ENCODE results near the gene TEX36. TPM values are rescaled to one million over a fixed set of nuclear protein-coding genes. Genes with fewer than 3 reads are reported as not detected.

The TEX36 gene
- total and polyA plus RNA-seq, 2 of the 13 experiments (the other 11 are each of a cell fraction or from before 2014, with no cell fraction given): not detected

GRCh38 chr10:125727436-125727835, 44.5 kb upstream of the TEX36 start:
- FAIRE-seq: no peak
- H3K27me3 ChIP-seq (ENCODE audit: control insufficient read depth in 1 of 2, insufficient read depth in 2 of 2, low read length in 2 of 2): no peaks in the 10 kb centered on the region
- H3K36me3 ChIP-seq (replicated peaks in 1 of 2; ENCODE audit: control insufficient read depth in 1 of 2, insufficient read depth in 2 of 2, low read length in 2 of 2): peaks cover 18 to 92% of the 10 kb centered on the region in 2 experiments
- no peak for DNase-seq (ENCODE audit: low spot score)
- intact Hi-C loops (cut with micrococcal nuclease; ENCODE audit: unreplicated experiment): no loop called here
- H3K4me3 ChIP-seq (replicated peaks in 1 of 3; ENCODE audit: insufficient read depth in 1 of 3, low read depth in 2 of 3, low read length in 3 of 3): no peak overlapping the region
- H2AFZ ChIP-seq (ENCODE audit: low read length): no peak overlapping the region
- in situ Hi-C loops (cut with HindIII; ENCODE audit: extremely low pct_ligation_motif_present, low pct_unique_long_range_greater_than_20kb): no loop called here
- no peak for ATAC-seq
- no peaks in the 10 kb centered on the region for H3K79me2 ChIP-seq (ENCODE audit: insufficient read depth, low read length)
- H4K20me1 ChIP-seq (ENCODE audit: insufficient read depth, low read length): no peaks in the 10 kb centered on the region
- WGBS (ENCODE audit: low lambda C conversion rate): 60% methylated on average over 3 of the region's 3 CpGs
- CTCF ChIA-PET (ENCODE audit: low intra/inter-chr PET ratio, low total read pairs): no interaction called here
- no peak overlapping the region for H3K4me2 ChIP-seq (ENCODE audit: low read depth, low read length)
- no peak overlapping the region for H3K27ac ChIP-seq (ENCODE audit: extremely low read length, insufficient read depth, low read length)
- no peak overlapping the region for H3K9ac ChIP-seq (ENCODE audit: insufficient read depth, low read depth, low read length)
- POLR2A ChIA-PET: no interaction called here
- no peaks in the 10 kb centered on the region for H3K9me3 ChIP-seq (ENCODE audit: low read length)
- TF ChIP-seq GRHL1 (CRISPR knock-in tag; conservative IDR thresholded peaks at IDR 0.05) (no peak), ZKSCAN5 (CRISPR knock-in tag; IDR thresholded peaks at IDR 0.05) (no peak), CC2D1A (CRISPR knock-in tag; IDR thresholded peaks at IDR 0.05) (no peak), ZNF773 (CRISPR knock-in tag; IDR thresholded peaks at IDR 0.05; ENCODE audit: borderline replicate concordance) (no peak)
- H3K4me1 ChIP-seq (ENCODE audit: insufficient read depth, low read length): no peaks in the 10 kb centered on the region; the same call in 1 of the 2 replicates
- no TSS peak for BruUV-seq (replicated peaks)

GRCh38 chr10:125726914-125727313, 44.0 kb upstream of the TEX36 start:
- peaks cover 20 to 92% of the 10 kb centered on the region in 2 experiments for H3K36me3 ChIP-seq (replicated peaks in 1 of 2; ENCODE audit: control insufficient read depth in 1 of 2, insufficient read depth in 2 of 2, low read length in 2 of 2)
- H3K79me2 ChIP-seq (ENCODE audit: insufficient read depth, low read length): no peaks in the 10 kb centered on the region
- BruUV-seq (replicated peaks): no TSS peak
- intact Hi-C loops (cut with micrococcal nuclease; ENCODE audit: unreplicated experiment) (no loop called here), in situ Hi-C loops (cut with HindIII; ENCODE audit: extremely low pct_ligation_motif_present, low pct_unique_long_range_greater_than_20kb) (no loop called here)
- ATAC-seq (no peak), FAIRE-seq (no peak), DNase-seq (ENCODE audit: low spot score) (no peak)
- ChIA-PET CTCF (ENCODE audit: low intra/inter-chr PET ratio, low total read pairs) (no interaction called here), POLR2A (no interaction called here)
- no peaks in the 10 kb centered on the region for H3K9me3 ChIP-seq (ENCODE audit: low read length)
- H3K9ac ChIP-seq (ENCODE audit: insufficient read depth, low read depth, low read length): no peak overlapping the region
- H3K4me3 ChIP-seq (replicated peaks in 1 of 3; ENCODE audit: insufficient read depth in 1 of 3, low read depth in 2 of 3, low read length in 3 of 3): no peak overlapping the region
- no peaks in the 10 kb centered on the region for H4K20me1 ChIP-seq (ENCODE audit: insufficient read depth, low read length)
- TF ChIP-seq ZFP36L2 (CRISPR knock-in tag; IDR thresholded peaks at IDR 0.05) (no peak), ZNF264 (CRISPR knock-in tag; IDR thresholded peaks at IDR 0.05) (no peak), ZBTB20 (CRISPR knock-in tag; IDR thresholded peaks at IDR 0.05; ENCODE audit: borderline replicate concordance, low read depth) (no peak), HNF1A (IDR thresholded peaks at IDR 0.05; ENCODE audit: low read depth) (no peak), HNF1A (CRISPR knock-in tag; IDR thresholded peaks at IDR 0.05; ENCODE audit: borderline replicate concordance) (no peak), MXD1 (CRISPR knock-in tag; IDR thresholded peaks at IDR 0.05) (no peak), HNF4A (CRISPR knock-in tag; IDR thresholded peaks at IDR 0.05) (no peak), ZSCAN30 (CRISPR knock-in tag; IDR thresholded peaks at IDR 0.05) (no peak), ZNF891 (CRISPR knock-in tag; IDR thresholded peaks at IDR 0.05) (no peak)
- H3K4me1 ChIP-seq (ENCODE audit: insufficient read depth, low read length): peaks cover 5% of the 10 kb centered on the region
- H3K4me2 ChIP-seq (ENCODE audit: low read depth, low read length): no peak overlapping the region
- H3K27me3 ChIP-seq (ENCODE audit: control insufficient read depth in 1 of 2, insufficient read depth in 2 of 2, low read length in 2 of 2): no peaks in the 10 kb centered on the region
- no peak overlapping the region for H2AFZ ChIP-seq (ENCODE audit: low read length)
- 98% methylated on average over 6 of the region's 7 CpGs for WGBS (ENCODE audit: low lambda C conversion rate)
- no peak overlapping the region for H3K27ac ChIP-seq (ENCODE audit: extremely low read length, insufficient read depth, low read length)

Data from HepG2 (cell line).